HG03159 (cell line): Measurements from ENCODE around the gene MINDY4.

ENCODE experiments used
- ATAC-seq: cut with Tn5 transposase; IDR thresholded peaks from one replicate; pipeline ENCODE4 v1.9.1; 2021; ENCODE audit warnings: mild to moderate bottlenecking, moderate library complexity; ENCODE audit not compliant: unreplicated experiment

The MINDY4 gene

GRCh38 chr7:30941582-30942323 lies 170.5 kb downstream of the MINDY4 start:
- ATAC-seq, result no peak
